NCI-H1048 (cell line): ENCODE measurements around the gene SLC25A44.

ENCODE experiments used
- DNase-seq: peaks from one replicate; lab custom pipeline; 2025; lab: John Stamatoyannopoulos, UW

The SLC25A44 gene

DNA sequence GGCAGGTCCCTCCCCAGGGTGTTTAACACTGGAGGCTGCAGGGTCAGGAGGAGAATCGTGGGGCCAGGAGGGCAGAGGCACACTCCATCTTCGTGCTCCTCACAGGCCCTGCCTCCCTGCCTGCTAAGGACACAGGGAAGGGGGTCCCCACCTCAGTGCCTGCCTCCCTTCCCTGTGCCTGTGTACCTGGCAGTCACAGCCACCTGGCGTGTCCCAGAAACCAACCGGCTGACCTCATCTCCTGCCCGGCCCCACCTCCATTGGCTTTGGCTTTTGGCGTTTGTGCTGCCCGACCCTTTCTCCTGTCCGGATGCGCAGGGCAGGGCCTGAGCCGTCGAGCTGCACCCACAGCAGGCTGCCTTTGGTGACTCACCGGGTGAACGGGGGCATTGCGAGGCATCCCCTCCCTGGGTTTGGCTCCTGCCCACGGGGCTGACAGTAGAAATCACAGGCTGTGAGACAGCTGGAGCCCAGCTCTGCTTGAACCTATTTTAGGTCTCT lies 47.5 kb downstream of the SLC25A44 start:
- DNase-seq = no peak

GRCh38 chr1:156241926-156242325 lies 48.0 kb downstream of the SLC25A44 start, which contains the start of gene BGLAP:
BGLAP (plus strand) TSS chr1:156242184; CDS start chr1:156242232, 48 bp downstream.
- DNase-seq = no peak

DNA sequence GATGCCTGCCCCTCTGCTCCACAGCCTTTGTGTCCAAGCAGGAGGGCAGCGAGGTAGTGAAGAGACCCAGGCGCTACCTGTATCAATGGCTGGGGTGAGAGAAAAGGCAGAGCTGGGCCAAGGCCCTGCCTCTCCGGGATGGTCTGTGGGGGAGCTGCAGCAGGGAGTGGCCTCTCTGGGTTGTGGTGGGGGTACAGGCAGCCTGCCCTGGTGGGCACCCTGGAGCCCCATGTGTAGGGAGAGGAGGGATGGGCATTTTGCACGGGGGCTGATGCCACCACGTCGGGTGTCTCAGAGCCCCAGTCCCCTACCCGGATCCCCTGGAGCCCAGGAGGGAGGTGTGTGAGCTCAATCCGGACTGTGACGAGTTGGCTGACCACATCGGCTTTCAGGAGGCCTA lies 48.8 kb downstream of the SLC25A44 start:
- no peak for DNase-seq

DNA sequence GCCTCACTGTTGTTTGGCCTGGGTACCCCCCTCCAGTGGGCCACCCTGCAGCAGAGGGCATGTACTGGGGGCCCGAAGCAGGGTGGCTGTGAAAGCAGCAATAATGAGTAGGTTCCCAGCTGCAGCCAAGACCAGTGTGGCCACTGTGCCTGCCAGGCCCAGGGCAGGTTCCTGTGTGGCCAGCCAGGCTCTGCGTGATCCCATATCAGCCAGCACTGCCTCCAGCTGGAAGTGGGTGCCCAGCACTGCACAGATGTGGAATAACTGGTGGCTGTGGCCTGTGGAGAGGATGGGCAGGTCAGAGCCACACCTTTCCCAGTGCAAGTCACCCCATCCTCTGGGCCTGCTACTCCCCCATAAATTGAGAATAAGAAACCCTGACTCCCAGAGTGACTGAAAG lies 50.2 kb downstream of the SLC25A44 start:
- DNase-seq = no peak

GRCh38 chr1:156244712-156245111 lies 50.8 kb downstream of the SLC25A44 start:
- DNase-seq = no peak

DNA sequence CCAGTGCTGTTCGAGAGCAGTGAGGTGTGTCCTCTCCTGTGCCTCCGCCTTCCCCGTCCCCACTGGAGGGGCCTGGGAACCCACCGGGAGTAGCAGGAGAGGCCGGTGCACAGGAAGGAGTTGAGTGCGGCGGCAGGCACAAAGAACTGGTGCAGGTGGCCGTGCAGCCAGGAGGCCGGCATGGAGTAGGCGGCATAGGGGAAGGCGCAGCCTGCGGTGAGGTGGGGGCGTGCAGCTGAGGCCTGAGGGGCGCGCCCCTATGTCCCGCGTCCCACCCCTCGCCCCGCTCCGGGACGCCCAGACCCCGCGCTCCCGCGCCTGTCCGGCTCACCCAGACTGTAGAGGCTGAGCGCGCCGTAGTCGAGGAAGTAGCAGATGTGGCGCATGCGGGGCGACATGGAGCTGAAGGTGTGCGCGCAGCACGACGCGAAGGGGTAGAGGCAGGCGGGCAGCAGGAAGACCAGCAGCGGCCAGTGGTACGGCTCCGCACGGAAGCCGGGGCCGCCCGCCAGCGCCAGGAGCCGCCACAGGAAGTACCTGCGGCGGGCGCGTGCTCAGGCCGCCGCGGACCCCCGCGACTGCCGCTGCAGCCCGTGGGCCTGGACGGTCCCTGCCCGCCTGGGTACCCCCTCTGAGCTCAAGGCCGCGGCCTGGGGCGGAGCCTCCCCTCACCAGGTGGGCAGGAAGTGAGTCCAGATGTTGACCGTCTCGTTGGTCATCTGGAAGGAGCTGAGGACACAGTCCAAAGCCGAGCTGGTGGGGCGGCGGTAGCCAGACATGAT lies 51.7 kb downstream of the SLC25A44 start:
- DNase-seq = no peak

DNA sequence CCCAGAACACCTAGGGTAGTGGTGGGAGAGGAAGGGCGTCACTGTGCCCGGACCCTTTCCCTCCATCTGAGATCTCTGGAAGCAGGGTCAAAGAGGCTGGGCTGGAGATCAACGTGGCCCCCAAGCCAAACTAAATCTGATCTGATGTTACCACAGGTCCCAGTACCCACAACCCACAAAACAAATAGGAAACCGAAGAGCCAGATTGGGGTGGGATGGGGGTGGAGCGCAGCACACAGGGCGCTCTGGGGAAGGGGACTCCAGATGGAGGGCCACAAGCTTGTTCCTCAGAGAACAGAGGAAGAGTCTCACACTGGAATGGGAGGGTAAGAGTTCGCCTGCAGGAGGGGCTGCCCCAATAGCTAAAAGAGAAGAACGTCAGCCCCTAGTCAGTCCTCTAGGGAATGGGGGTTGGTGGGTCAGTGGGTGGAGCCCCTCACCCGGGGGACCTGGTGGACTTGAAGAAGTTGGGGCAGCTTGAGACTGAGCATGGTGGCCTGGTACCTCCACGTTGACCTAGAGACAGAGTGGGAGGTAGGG lies 52.4 kb downstream of the SLC25A44 start:
- no peak for DNase-seq

DNA sequence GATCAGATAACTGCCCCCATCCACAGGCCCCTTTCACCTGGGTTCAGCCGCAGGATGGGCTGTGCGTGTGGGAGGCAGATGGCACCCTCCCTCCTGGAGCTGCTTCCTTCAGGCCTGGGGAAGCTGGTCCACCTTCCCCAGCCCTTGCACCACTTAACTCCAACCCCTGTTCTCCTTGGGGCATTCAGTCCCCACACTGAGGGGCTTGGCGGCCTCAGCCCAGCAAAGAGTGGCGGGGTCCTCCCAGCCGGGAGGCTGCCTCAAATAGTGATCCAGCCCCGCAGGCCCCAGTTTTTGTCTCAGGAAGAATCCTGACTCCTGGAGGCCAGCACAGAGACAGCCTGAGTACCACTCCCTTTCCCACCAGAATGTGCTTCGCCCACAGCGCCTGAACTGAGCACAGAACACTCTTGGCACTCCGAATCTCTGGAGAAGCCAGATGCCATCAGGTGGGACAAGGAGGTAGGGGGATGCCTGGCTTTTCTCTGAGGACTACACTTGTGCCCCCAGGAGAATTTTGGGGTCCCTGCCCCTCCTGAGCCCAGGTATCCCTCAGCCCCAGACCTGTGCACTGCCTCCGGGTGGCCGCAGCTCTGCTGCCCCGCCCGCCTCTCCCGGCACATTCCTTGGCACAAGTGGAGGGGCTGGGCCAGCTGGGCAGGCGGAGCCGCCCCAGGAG lies 53.0 kb downstream of the SLC25A44 start:
- DNase-seq = no peak

DNA sequence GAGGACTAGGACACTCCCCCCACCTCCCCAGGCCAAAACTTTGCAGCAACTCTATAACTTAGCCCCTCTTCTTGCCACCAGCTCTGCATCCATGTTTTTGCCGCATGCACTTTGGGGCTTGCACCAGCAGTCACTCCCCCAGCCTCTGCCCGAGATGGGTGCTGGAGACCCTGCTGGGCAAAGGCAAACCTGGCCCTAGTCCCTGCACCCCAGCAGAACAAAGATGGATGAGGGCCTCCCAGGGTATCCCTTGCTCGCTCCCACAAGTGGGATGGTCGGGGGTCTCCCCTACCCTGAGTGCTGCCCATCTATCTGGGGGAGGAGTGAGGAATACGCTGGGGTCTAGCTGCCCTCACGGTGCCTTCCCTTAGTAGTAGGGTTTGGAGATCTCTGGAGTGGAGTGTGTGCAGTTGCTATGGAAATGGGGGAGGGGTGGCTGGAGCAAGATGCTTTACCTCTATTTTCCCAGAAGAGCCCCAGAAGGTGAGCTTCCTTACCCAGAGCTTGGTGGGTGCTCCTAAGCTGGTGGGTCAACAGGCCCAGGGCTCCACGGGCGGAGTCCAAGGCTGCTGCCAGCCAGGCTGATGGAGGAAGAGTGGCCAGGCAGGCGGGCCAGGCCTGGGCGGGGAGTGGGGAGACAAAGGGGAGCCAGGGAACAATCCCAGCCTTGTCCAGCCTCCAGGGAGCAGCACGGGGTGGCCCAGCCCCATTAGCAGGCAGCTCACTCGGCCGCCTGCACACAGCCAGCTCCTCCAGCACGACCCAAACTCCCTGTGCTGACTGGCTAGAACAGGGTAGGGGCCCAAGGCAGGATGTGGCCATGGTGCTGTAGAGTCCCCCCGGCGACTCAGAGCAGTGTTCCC lies 53.8 kb downstream of the SLC25A44 start, which contains the start of gene PAQR6:
Gene PAQR6, minus strand, starts transcription at position 597 of the 863 bp plus-strand sequence. CDS start 1,325 bp downstream, outside the sequence.
- no peak for DNase-seq

- DNase-seq = no peak
Measured at GRCh38 chr1:156248323-156248683, 54.4 kb downstream of the SLC25A44 start.

GRCh38 chr1:156249593-156249992 lies 55.7 kb downstream of the SLC25A44 start:
- no peak for DNase-seq

DNA sequence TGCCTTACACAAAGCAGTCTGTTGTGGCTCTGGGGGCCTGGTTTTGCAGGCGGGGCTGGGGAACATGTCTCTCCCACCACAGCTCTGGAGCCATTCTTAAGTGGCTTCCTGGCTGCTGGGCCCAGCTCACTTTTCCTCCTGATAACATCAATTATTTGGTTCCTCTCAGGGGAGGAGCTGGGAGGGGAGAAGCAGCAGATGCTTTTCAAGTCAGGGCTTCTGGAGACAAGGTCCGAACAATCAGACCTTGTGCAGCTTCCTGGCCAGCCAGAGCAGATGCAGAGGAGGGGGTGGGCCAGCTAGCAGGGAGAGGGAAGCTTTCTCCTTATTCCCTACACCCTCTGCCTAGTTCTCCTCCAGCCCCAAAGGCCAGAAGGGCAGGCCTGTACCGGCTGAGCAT lies 57.6 kb downstream of the SLC25A44 start:
- DNase-seq = no peak

- DNase-seq = no peak
Measured at GRCh38 chr1:156253634-156254033, 59.7 kb downstream of the SLC25A44 start.

GRCh38 chr1:156257711-156258110 lies 63.8 kb downstream of the SLC25A44 start:
- no peak for DNase-seq

GRCh38 chr1:156258859-156259258 lies 65.0 kb downstream of the SLC25A44 start:
- DNase-seq = no peak

- no peak for DNase-seq
Measured at GRCh38 chr1:156259805-156260204, 65.9 kb downstream of the SLC25A44 start.

DNA sequence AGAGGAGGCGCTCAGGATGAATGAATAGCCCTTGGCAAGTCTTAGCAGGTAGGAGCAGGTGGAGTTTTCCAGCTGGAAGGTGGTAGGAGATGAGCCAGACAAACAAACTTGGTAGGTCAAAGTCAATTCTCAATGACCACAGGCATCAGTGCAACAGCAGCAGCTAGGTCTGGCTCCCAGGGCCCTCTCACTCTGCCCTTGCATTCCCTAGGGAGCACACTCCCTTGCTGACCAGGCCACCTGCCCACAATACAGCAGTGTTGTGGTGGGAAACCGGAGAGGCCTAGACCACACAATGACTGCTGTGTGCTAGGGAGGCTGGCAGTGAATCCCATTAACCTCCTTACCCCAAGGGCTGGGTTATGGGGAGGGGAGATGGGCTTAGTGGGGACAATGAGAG lies 67.0 kb downstream of the SLC25A44 start:
- no peak for DNase-seq
